Measurements from ENCODE around the gene MXD4. TPM values are rescaled to one million over a fixed set of nuclear protein-coding genes. Genes with fewer than 3 reads are reported as not detected.

Gene MXD4
- total RNA-seq, 1 experiment from 2014 or later: 20.4 TPM

DNA sequence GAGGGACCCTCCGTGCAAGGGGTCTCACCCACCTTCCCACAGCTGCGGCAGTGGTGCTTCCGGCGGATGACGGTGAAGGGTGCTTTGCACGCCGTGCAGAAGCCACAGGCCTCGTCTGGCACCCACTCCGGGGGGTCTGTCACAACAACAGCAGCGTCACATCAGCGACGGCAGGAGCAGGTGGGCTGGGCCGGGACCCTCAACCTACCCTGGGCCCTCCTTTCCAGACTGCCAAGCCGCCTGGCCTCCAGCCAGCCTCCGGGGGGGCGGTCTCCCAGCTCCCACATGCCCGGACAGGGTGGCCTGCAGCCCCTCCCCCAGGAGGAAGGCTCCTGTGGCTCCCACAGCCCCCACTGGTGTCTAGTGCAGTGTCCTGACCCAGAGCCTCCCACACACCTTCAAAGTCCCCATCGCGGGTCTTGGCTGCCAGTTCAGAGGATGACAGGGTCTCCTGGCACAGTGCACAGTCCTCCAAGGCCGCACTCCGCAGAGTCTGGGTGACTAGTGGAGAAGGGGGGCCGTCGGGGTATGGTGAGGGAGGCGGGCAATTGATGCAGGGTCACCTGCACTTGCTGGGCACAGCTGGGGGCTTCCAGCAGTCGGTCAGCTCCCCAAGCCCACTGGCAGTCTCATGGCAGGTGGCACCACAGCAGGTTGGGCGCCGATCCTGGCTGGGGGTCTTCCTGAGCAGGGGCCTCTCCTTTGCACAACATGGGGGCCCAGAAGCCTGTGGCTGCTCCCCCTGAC lies 9.5 kb upstream of the MXD4 start:
- Mint-ChIP-seq H3K27me3 (ENCODE audit: low read depth) (no peaks in the 10 kb centered on the region), H3K9me3 (no peaks in the 10 kb centered on the region), H3K36me3 (no peaks in the 10 kb centered on the region), H3K4me1 (peaks cover 9% of the 10 kb centered on the region), H3K27ac (no peak overlapping the region), H3K4me3 (no peak overlapping the region)
- TF ChIP-seq, protein P1, sequence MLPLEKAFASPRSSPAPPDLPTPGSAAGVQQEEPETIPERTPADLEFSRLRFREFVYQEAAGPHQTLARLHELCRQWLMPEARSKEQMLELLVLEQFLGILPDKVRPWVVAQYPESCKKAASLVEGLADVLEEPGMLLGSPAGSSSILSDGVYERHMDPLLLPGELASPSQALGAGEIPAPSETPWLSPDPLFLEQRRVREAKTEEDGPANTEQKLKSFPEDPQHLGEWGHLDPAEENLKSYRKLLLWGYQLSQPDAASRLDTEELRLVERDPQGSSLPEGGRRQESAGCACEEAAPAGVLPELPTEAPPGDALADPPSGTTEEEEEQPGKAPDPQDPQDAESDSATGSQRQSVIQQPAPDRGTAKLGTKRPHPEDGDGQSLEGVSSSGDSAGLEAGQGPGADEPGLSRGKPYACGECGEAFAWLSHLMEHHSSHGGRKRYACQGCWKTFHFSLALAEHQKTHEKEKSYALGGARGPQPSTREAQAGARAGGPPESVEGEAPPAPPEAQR (CRISPR knock-in tag; IDR thresholded peaks at IDR 0.05): no peak
- TF ChIP-seq, protein P2, sequence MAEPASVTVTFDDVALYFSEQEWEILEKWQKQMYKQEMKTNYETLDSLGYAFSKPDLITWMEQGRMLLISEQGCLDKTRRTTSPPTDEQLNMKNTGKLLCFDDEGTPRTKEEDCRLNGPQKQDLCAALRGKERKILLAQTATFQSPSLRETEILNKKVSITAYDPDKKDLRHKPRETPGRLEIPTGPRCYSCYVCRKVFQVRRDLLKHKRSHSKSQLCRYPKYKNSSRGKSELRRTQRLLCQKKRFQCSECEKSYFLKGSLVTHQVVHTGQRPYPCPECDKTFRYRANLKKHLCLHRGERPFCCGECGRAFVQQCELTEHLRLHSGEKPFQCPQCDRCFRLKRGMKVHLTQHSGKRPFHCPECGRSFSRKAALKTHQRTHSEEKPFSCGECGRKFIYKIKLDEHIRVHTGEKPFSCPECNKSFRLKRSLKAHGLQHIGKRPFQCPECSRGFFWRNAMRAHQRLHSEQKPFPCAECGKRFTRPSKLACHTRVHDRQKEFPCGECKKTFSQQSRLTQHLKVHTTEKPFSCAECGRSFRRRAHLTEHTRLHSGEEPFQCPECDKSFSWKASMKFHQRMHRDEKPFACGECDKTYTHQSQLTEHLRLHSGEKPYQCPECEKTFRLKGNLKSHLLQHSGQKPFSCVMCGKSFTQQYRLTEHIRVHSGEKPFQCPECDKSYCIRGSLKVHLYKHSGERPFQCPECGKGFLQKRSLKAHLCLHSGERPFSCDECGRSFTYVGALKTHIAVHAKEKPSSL (CRISPR knock-in tag; conservative IDR thresholded peaks at IDR 0.05): no peak
- TF ChIP-seq, protein P3, sequence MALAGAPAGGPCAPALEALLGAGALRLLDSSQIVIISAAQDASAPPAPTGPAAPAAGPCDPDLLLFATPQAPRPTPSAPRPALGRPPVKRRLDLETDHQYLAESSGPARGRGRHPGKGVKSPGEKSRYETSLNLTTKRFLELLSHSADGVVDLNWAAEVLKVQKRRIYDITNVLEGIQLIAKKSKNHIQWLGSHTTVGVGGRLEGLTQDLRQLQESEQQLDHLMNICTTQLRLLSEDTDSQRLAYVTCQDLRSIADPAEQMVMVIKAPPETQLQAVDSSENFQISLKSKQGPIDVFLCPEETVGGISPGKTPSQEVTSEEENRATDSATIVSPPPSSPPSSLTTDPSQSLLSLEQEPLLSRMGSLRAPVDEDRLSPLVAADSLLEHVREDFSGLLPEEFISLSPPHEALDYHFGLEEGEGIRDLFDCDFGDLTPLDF (CRISPR knock-in tag; IDR thresholded peaks at IDR 0.05): no peak
- TF ChIP-seq TEAD4 (CRISPR knock-in tag; IDR thresholded peaks at IDR 0.05): no peak
- no peak for TF ChIP-seq KAT7 (CRISPR knock-in tag; IDR thresholded peaks at IDR 0.05; ENCODE audit: borderline replicate concordance)
- no peak for TF ChIP-seq JUN (CRISPR knock-in tag; IDR thresholded peaks at IDR 0.05)
- TF ChIP-seq FOXJ3 (CRISPR knock-in tag; IDR thresholded peaks at IDR 0.05; ENCODE audit: borderline replicate concordance): no peak
- no peak for TF ChIP-seq SMAD4 (CRISPR knock-in tag; IDR thresholded peaks at IDR 0.05)
- TF ChIP-seq, protein P4, sequence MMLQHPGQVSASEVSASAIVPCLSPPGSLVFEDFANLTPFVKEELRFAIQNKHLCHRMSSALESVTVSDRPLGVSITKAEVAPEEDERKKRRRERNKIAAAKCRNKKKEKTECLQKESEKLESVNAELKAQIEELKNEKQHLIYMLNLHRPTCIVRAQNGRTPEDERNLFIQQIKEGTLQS (CRISPR knock-in tag; conservative IDR thresholded peaks at IDR 0.05): no peak
- no peak for TF ChIP-seq ZNF138 (CRISPR knock-in tag; conservative IDR thresholded peaks at IDR 0.05)
- no peak for DNase-seq (ENCODE audit: low spot score)
- ChIA-PET POLR2A (no interaction called here), CTCF (no interaction called here)
- ATAC-seq: no peak

DNA sequence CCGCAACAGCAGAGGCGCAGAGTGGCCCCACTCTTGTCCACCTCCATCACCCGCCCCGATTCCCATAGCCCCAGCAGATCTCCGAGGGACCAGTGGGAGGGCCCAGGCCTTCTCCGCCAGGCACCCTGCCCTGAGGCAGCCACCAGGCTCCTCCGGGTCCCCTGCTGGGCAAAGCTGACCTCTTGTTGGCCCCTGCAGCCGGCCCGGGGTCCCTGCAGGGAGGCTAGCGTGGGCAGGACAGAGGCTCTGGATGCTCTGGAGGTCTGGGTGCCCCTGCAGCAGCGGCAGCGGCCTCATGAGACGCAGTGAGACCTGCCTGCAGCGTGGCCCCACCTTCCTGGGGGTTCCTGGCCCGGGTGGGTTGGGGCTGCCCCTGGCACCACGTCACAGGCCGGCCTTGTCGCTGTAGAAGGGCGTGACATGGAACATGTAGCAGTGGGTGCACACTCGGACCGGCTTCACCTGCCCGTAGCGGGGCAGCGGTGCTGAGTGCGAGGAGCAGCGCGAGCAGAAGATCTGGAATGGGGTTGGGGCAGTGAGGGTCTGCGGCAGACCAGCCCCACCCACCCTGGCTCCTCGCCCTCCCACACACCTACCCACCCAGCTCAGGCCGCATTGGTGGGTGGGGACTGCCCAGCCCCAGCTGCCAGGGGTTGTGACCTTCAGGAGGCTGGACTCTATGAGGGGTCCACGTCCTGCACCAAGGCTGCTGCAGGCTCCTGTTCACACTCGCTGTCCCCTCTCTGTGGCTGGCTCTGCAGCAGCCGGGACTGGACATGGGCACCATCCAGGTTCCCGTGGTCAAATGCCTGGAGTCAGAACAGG lies 8.6 kb upstream of the MXD4 start:
- ATAC-seq (no peak), DNase-seq (ENCODE audit: low spot score) (no peak)
- Mint-ChIP-seq H3K9me3 (no peaks in the 10 kb centered on the region), H3K36me3 (no peaks in the 10 kb centered on the region), H3K27me3 (ENCODE audit: low read depth) (no peaks in the 10 kb centered on the region), H3K4me1 (peaks cover 9% of the 10 kb centered on the region), H3K27ac (no peak overlapping the region), H3K4me3 (no peak overlapping the region)
- ChIA-PET CTCF (interaction anchor here (1.2 kb wide), 1 partner anchor 171 kb away, joined by 3 read pairs; no protein-coding TSS in a partner anchor), POLR2A (no interaction called here)
- TF ChIP-seq SMAD4 (CRISPR knock-in tag; IDR thresholded peaks at IDR 0.05): no peak
- TF ChIP-seq, protein P5, sequence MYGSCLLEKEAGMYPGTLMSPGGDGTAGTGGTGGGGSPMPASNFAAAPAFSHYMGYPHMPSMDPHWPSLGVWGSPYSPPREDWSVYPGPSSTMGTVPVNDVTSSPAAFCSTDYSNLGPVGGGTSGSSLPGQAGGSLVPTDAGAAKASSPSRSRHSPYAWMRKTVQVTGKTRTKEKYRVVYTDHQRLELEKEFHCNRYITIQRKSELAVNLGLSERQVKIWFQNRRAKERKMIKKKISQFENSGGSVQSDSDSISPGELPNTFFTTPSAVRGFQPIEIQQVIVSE (CRISPR knock-in tag; IDR thresholded peaks at IDR 0.05; ENCODE audit: borderline replicate concordance): no peak
- TF ChIP-seq, protein P6, sequence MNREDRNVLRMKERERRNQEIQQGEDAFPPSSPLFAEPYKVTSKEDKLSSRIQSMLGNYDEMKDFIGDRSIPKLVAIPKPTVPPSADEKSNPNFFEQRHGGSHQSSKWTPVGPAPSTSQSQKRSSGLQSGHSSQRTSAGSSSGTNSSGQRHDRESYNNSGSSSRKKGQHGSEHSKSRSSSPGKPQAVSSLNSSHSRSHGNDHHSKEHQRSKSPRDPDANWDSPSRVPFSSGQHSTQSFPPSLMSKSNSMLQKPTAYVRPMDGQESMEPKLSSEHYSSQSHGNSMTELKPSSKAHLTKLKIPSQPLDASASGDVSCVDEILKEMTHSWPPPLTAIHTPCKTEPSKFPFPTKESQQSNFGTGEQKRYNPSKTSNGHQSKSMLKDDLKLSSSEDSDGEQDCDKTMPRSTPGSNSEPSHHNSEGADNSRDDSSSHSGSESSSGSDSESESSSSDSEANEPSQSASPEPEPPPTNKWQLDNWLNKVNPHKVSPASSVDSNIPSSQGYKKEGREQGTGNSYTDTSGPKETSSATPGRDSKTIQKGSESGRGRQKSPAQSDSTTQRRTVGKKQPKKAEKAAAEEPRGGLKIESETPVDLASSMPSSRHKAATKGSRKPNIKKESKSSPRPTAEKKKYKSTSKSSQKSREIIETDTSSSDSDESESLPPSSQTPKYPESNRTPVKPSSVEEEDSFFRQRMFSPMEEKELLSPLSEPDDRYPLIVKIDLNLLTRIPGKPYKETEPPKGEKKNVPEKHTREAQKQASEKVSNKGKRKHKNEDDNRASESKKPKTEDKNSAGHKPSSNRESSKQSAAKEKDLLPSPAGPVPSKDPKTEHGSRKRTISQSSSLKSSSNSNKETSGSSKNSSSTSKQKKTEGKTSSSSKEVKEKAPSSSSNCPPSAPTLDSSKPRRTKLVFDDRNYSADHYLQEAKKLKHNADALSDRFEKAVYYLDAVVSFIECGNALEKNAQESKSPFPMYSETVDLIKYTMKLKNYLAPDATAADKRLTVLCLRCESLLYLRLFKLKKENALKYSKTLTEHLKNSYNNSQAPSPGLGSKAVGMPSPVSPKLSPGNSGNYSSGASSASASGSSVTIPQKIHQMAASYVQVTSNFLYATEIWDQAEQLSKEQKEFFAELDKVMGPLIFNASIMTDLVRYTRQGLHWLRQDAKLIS (CRISPR knock-in tag; IDR thresholded peaks at IDR 0.05; ENCODE audit: borderline replicate concordance): no peak
- TF ChIP-seq, protein P7, sequence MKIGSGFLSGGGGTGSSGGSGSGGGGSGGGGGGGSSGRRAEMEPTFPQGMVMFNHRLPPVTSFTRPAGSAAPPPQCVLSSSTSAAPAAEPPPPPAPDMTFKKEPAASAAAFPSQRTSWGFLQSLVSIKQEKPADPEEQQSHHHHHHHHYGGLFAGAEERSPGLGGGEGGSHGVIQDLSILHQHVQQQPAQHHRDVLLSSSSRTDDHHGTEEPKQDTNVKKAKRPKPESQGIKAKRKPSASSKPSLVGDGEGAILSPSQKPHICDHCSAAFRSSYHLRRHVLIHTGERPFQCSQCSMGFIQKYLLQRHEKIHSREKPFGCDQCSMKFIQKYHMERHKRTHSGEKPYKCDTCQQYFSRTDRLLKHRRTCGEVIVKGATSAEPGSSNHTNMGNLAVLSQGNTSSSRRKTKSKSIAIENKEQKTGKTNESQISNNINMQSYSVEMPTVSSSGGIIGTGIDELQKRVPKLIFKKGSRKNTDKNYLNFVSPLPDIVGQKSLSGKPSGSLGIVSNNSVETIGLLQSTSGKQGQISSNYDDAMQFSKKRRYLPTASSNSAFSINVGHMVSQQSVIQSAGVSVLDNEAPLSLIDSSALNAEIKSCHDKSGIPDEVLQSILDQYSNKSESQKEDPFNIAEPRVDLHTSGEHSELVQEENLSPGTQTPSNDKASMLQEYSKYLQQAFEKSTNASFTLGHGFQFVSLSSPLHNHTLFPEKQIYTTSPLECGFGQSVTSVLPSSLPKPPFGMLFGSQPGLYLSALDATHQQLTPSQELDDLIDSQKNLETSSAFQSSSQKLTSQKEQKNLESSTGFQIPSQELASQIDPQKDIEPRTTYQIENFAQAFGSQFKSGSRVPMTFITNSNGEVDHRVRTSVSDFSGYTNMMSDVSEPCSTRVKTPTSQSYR (CRISPR knock-in tag; IDR thresholded peaks at IDR 0.05): no peak
- TF ChIP-seq TP53 (CRISPR knock-in tag; IDR thresholded peaks at IDR 0.05): no peak
- TF ChIP-seq ZNF232 (CRISPR knock-in tag; IDR thresholded peaks at IDR 0.05): no peak
- TF ChIP-seq, protein P8, sequence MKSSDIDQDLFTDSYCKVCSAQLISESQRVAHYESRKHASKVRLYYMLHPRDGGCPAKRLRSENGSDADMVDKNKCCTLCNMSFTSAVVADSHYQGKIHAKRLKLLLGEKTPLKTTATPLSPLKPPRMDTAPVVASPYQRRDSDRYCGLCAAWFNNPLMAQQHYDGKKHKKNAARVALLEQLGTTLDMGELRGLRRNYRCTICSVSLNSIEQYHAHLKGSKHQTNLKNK (CRISPR knock-in tag; IDR thresholded peaks at IDR 0.05): no peak
- no peak for TF ChIP-seq ELF4 (CRISPR knock-in tag; IDR thresholded peaks at IDR 0.05; ENCODE audit: low read depth)

Data from WTC11 (cell line).